K562 (cell line): ENCODE results near the gene ANKRD13A. TPM values are rescaled to one million over a fixed set of nuclear protein-coding genes. Genes with fewer than 3 reads are reported as not detected.
A peak's percentile ranks its signal among the peaks of the same experiment; 100 is the strongest.

Source experiments
- ATAC-seq: fragments of 200-7000 bp; cut with Tn5 transposase; 3 replicates; pipeline ENCODE4 v1.9.1; 2020; ENCODE audit warnings: moderate library complexity
- BruUV-seq: library from RNA; stranded (reverse); fragments of 400-500 nt; replicated peaks from 2 replicates; lab custom pipeline; 2021; lab: Mats Ljungman, UMichigan
- CTCF ChIA-PET: fragments of 300-600 bp; formaldehyde crosslinking; extraction: SDS; loops from one replicate; lab custom pipeline; 2021; ENCODE audit warnings: low intra/inter-chr PET ratio; lab: Yijun Ruan, JAX
- POLR2A ChIA-PET: fragments of 300-600, 350-650 bp; sonication (Branson Sonifier 250); formaldehyde crosslinking; extraction: SDS; loops from one replicate; lab custom pipeline; 2021; ENCODE audit warnings: antibody characterized with exemption, inconsistent platforms; lab: Yijun Ruan, JAX
- DNase-seq, 4 experiments: peaks; one replicate each; pipeline versions ENCODE4 v3.0.0 to v3.0.0-alpha.2; 2011 to 2018; ENCODE audit warnings: low spot score in 3 of 4, mixed read lengths in 3 of 4; ENCODE audit errors: extremely low read depth in 1 of 4
- FAIRE-seq: peaks from 2 replicates; lab custom pipeline; 2011; peaks lifted over from hg19 to GRCh38; lab: Jason Lieb, UNC
- H2AFZ ChIP-seq: 2 replicates; pipeline ENCODE4 v1.6.0; 2011; ENCODE audit warnings: low read depth, low read length, control low read depth, inconsistent platforms
- H3K27ac ChIP-seq: fragments of 200-600 bp; 3 replicates; pipeline ENCODE4 v1.8.0; 2011; ENCODE audit warnings: low read depth, mild to moderate bottlenecking, control low read depth, inconsistent platforms, low read length, moderate library complexity, mixed read lengths; ENCODE audit errors: extremely low read depth
- H3K27me3 ChIP-seq, 2 experiments: fragments of 300-600 bp in 1 of 2; 2 replicates in 1 of 2; 3 replicates in 1 of 2; pipeline versions ENCODE4 v1.6.0 to v1.8.0; 2011; ENCODE audit warnings: inconsistent platforms in 2 of 2, low read length in 2 of 2, mild to moderate bottlenecking in 1 of 2, mixed read lengths in 1 of 2, moderate library complexity in 1 of 2; ENCODE audit not compliant: control insufficient read depth in 2 of 2, insufficient read depth in 2 of 2
- H3K36me3 ChIP-seq: fragments of 300-600 bp; 3 replicates; pipeline ENCODE4 v1.8.0; 2011; ENCODE audit warnings: mild to moderate bottlenecking, low read length, inconsistent platforms; ENCODE audit not compliant: control insufficient read depth, insufficient read depth
- H3K4me1 ChIP-seq, 2 experiments: fragments of 200-600 bp in 1 of 2; replicated peaks in 1 of 2; 2 replicates in 1 of 2; 3 replicates in 1 of 2; pipeline versions ENCODE4 v1.5.1 to v1.8.0; 2011; ENCODE audit warnings: inconsistent platforms in 2 of 2, low read length in 2 of 2, mild to moderate bottlenecking in 1 of 2, mixed read lengths in 1 of 2, moderate library complexity in 1 of 2; ENCODE audit not compliant: control insufficient read depth in 2 of 2, insufficient read depth in 2 of 2
- H3K4me2 ChIP-seq: 2 replicates; pipeline ENCODE4 v1.6.1; 2011; ENCODE audit warnings: low read length, control low read depth, inconsistent platforms, mixed read lengths; ENCODE audit not compliant: insufficient read depth
- H3K4me3 ChIP-seq: fragments of 200-600 bp; sonication (generic), shearing (Covaris generic); 2 replicates; pipeline ENCODE4 v1.5.1; 2016; ENCODE audit warnings: control low read depth, inconsistent platforms
- H3K79me2 ChIP-seq: fragments of 200-600 bp; 3 replicates; pipeline ENCODE4 v1.8.0; 2011; ENCODE audit warnings: low read length, inconsistent platforms; ENCODE audit not compliant: control insufficient read depth, insufficient read depth
- H3K9ac ChIP-seq, 2 experiments: 2 replicates each; pipeline versions ENCODE4 v1.6.0 to v1.6.1; 2011; ENCODE audit warnings: low read depth in 2 of 2, low read length in 2 of 2, control low read depth in 1 of 2, inconsistent platforms in 1 of 2, mild to moderate bottlenecking in 1 of 2, mixed read lengths in 1 of 2; ENCODE audit not compliant: insufficient read depth in 1 of 2
- H3K9me1 ChIP-seq: one replicate; pipeline ENCODE4 v1.6.0; 2011; ENCODE audit warnings: inconsistent platforms, mild to moderate bottlenecking, low read length, moderate library complexity; ENCODE audit not compliant: control insufficient read depth, insufficient read depth
- H3K9me3 ChIP-seq: replicated peaks from 2 replicates; pipeline ENCODE4 v1.5.1; 2011; ENCODE audit warnings: low read depth, low read length, inconsistent platforms; ENCODE audit not compliant: control insufficient read depth, insufficient read depth
- H4K20me1 ChIP-seq: replicated peaks from 2 replicates; pipeline ENCODE4 v1.6.1; 2011; ENCODE audit warnings: low read length, inconsistent platforms, mixed read lengths; ENCODE audit not compliant: control insufficient read depth, insufficient read depth
- CEBPG ChIP-seq, 3 experiments: fragments of 200-800 bp in 1 of 3; sonication (Bioruptor generic) in 1 of 3; sonication (generic) in 1 of 3; formaldehyde crosslinking in 1 of 3; IDR thresholded peaks in 2 of 3; conservative IDR thresholded peaks in 1 of 3; 2 replicates each; pipeline versions ENCODE4 v1.6.1 to v1.8.0; 2016 to 2022; ENCODE audit warnings: missing compliant biosample characterization in 2 of 3, missing genetic modification characterization in 2 of 3, mild to moderate bottlenecking in 1 of 3, missing genetic modification reagents in 1 of 3
- MXI1 ChIP-seq: IDR thresholded peaks from 2 replicates; pipeline ENCODE4 v1.6.1; 2011; ENCODE audit warnings: low read depth, mild to moderate bottlenecking, improper control_type of control experiment, low read length
- POLR3A ChIP-seq: IDR thresholded peaks from 2 replicates; pipeline ENCODE4 v1.6.1; 2011; ENCODE audit warnings: borderline replicate concordance, mild to moderate bottlenecking, moderate library complexity; ENCODE audit not compliant: insufficient read length, insufficient read depth; ENCODE audit errors: extremely low read depth
- TRIM28 ChIP-seq: fragments of 450-650 bp; IDR thresholded peaks from 2 replicates; pipeline ENCODE4 v1.6.1; 2017
- ZBED1 ChIP-seq: IDR thresholded peaks from 2 replicates; pipeline ENCODE4 v1.6.1; 2014
- ZC3H4 ChIP-seq: sonication (generic); formaldehyde crosslinking; IDR thresholded peaks from 2 replicates; pipeline ENCODE4 v1.9.0; 2021; ENCODE audit warnings: missing genetic modification reagents, borderline replicate concordance
- WGBS: fragments of 100-300 bp; shearing (Covaris generic); methylation state at CpG from one replicate; pipeline ENCODE4 v1.1.6; 2016; ENCODE audit warnings: low coverage, mixed read lengths; ENCODE audit not compliant: insufficient coverage; ENCODE audit errors: missing lambda C conversion rate; 5-methylcytosine and 5-hydroxymethylcytosine counted together
- in situ Hi-C: fragments of 300-500 bp; cut with MboI; formaldehyde crosslinking; loops from 4 replicates; pipeline ENCODE4 v1.15.0; 2018; ENCODE audit warnings: inconsistent platforms, mixed read lengths
- intact Hi-C: fragments of 100-400 bp; cut with micrococcal nuclease; formaldehyde crosslinking; loops from 2 replicates; pipeline ENCODE4 v1.14.2; 2022
- polyA plus RNA-seq, 8 experiments: library from polyadenylated mRNA; depleted of rRNA in 4 of 8; stranded (reverse) in 5 of 8; unstranded in 3 of 8; fragments of >200 nt; fragmentation: Nextera tagmentation in 2 of 8; fragmentation: Illumina TruSeq in 1 of 8; extraction: Ambion mirVana in 2 of 8; extraction: Trizol in 1 of 8; gene quantifications; 2 replicates each; pipeline versions ENCODE4 v1.2.1 to v1.2.3, GENCODE V29; 2011 to 2014; ENCODE audit warnings: inconsistent platforms in 1 of 8, missing spikeins in 1 of 8
- total RNA-seq, 7 experiments: library from RNA; depleted of rRNA in 6 of 7; stranded (reverse); fragments of >200 nt in 6 of 7; fragmentation: Illumina TruSeq in 2 of 7; extraction: Trizol in 2 of 7; gene quantifications; 2 replicates each; pipeline versions ENCODE4 v1.2.1 to v1.2.3, GENCODE V29; 2011 to 2021; ENCODE audit warnings: low replicate concordance in 1 of 7

ANKRD13A gene
- total and polyA plus RNA-seq, 9 of the 15 experiments (the other 6 are each of a cell fraction or from before 2014, with no cell fraction given), result 5.0 to 55.0 (median 41.5) TPM

GRCh38 chr12:109961612-109962011, 37.6 kb upstream of the ANKRD13A start:
- Histone ChIP-seq H3K79me2 (no peaks in the 10 kb centered on the region), H3K4me3 (no peak overlapping the region), H3K9me3 (no peaks in the 10 kb centered on the region), H3K4me1 (no peaks in the 10 kb centered on the region), H3K36me3 (peaks cover 56% of the 10 kb centered on the region; the same call in 2 of the 3 replicates), H3K27me3 (no peaks in the 10 kb centered on the region), H4K20me1 (no peaks in the 10 kb centered on the region), H3K9ac (peak overlapping the region in 1 of 2 experiments; percentile 19; a peak in 1 of 4 replicates), H2AFZ (no peak overlapping the region), H3K27ac (no peak overlapping the region), H3K4me2 (no peak overlapping the region), H3K9me1 (no peaks in the 10 kb centered on the region)
- no TSS peak for BruUV-seq
- TF ChIP-seq TRIM28 (no peak), MXI1 (no peak), ZC3H4 (CRISPR knock-in tag) (no peak), POLR3A (no peak)
- ChIA-PET CTCF (no interaction called here), POLR2A (no interaction called here)
- 79% methylated on average over 6 of the region's 6 CpGs for WGBS
- no peak for DNase-seq
- no peak for ATAC-seq
- intact Hi-C loops, result no loop called here
- in situ Hi-C loops, result no loop called here
- no peak for FAIRE-seq

- H4K20me1 ChIP-seq, result no peaks in the 10 kb centered on the region
- 0 out of 2 replicates have a peak, but pooled peaks have one; percentile 16 for TF ChIP-seq CEBPG (CRISPR knock-in tag; IDR thresholded peaks at IDR 0.05)
- no peak for TF ChIP-seq CEBPG (tag; conservative IDR thresholded peaks at IDR 0.05 in 1 of 2, IDR thresholded peaks at IDR 0.05 in 1 of 2)
- TF ChIP-seq ZBED1, result no peak
- intact Hi-C loops, result no loop called here
- 46% methylated on average over 3 of the region's 3 CpGs for WGBS
- no peaks in the 10 kb centered on the region for H3K79me2 ChIP-seq
- H3K4me1 ChIP-seq, result no peaks in the 10 kb centered on the region
- no peaks in the 10 kb centered on the region for H3K27me3 ChIP-seq
- in situ Hi-C loops, result no loop called here
- ChIA-PET POLR2A (interaction anchor here (1.4 kb wide), 1 partner anchor 37 kb away, joined by 3 read pairs; the partner anchor contains the start of gene ANKRD13A), CTCF (no interaction called here)
- BruUV-seq, result TSS peak; percentile 21
- no peak overlapping the region for H2AFZ ChIP-seq
- peak; percentile 23 for FAIRE-seq
- H3K9me1 ChIP-seq, result no peaks in the 10 kb centered on the region
- H3K9ac ChIP-seq, result peak overlapping the region in 1 of 2 experiments; percentile 65; a peak in 1 of 4 replicates
- no peak overlapping the region for H3K4me2 ChIP-seq
- H3K4me3 ChIP-seq, result no peak overlapping the region
- no peak for DNase-seq
- H3K27ac ChIP-seq, result no peak overlapping the region
- ATAC-seq, result peak; percentile 53
- no peaks in the 10 kb centered on the region for H3K9me3 ChIP-seq
- H3K36me3 ChIP-seq, result peaks cover 61% of the 10 kb centered on the region; the same call in 2 of the 3 replicates
These were observed 36.8 kb upstream of the ANKRD13A start for GRCh38 chr12:109962398-109962797.
